Measurements from ENCODE around the gene COMMD10. TPM values are rescaled to one million over a fixed set of nuclear protein-coding genes. Genes with fewer than 3 reads are reported as not detected.

COMMD10 gene
- total and polyA plus RNA-seq, 12 donors = 16.8 to 42.8 (median 35.4) TPM

DNA sequence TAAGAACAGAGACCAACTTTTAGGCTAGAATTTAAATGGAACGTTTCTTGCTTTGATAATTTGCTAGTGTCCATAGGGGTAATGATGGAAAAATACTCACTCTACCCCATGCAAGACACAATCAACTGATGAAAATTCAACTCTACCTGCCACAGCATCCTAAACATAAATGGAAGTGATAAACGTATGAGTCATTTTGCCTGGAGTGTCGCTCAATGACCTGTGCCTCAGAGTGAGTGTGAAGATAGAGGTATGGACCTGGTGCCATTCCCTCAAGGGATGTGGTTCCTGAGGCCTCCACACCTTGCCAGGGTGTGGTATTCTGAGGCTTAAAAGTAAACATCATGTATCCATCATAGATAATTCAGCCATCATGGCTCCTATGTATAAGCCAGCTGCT, 38.6 kb upstream of the COMMD10 start:
- Histone ChIP-seq H3K4me1 (no peaks in the 10 kb centered on the region), H3K9me3 (no peaks in the 10 kb centered on the region), H3K36me3 (no peaks in the 10 kb centered on the region), H3K27me3 (peaks cover 0 to 19% (median 0%) of the 10 kb centered on the region in 7 donors), H3K4me3 (no peak overlapping the region), H3K27ac (no peak overlapping the region)
- WGBS, 2 donors = 68 to 69% methylated on average over 3 of the region's 3 CpGs
- no peak for ATAC-seq
- intact Hi-C loops (cut with DNase I) = no loop called here
- TF ChIP-seq, protein P1, sequence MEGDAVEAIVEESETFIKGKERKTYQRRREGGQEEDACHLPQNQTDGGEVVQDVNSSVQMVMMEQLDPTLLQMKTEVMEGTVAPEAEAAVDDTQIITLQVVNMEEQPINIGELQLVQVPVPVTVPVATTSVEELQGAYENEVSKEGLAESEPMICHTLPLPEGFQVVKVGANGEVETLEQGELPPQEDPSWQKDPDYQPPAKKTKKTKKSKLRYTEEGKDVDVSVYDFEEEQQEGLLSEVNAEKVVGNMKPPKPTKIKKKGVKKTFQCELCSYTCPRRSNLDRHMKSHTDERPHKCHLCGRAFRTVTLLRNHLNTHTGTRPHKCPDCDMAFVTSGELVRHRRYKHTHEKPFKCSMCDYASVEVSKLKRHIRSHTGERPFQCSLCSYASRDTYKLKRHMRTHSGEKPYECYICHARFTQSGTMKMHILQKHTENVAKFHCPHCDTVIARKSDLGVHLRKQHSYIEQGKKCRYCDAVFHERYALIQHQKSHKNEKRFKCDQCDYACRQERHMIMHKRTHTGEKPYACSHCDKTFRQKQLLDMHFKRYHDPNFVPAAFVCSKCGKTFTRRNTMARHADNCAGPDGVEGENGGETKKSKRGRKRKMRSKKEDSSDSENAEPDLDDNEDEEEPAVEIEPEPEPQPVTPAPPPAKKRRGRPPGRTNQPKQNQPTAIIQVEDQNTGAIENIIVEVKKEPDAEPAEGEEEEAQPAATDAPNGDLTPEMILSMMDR (IDR thresholded peaks at IDR 0.05) = no peak
- no peak for DNase-seq

DNA sequence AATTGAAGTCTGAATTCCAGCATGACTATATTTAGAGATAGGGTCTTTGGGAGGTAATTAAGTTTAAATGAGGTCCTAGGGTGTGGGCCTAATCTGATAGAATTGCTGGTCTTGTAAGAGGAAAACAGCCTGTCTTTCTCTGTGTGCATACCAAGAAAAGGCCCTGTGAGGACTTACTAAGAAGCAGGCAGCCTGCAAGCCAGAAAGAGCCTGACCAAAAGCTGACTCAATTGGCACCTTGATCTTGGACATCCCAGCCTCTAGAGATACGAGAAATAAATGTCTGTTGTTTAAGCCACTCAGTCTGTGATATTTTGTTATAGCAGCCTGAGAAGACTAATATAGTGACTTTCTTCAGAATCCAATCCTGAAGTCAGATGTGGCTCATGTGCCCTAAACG, 38.0 kb upstream of the COMMD10 start:
- intact Hi-C loops (cut with DNase I) = no loop called here
- peaks cover 0 to 18% (median 0%) of the 10 kb centered on the region in 7 donors for H3K27me3 ChIP-seq
- WGBS, 2 donors = 84 to 92% methylated on average over 2 of the region's 2 CpGs
- DNase-seq = no peak
- TF ChIP-seq, protein P1 (IDR thresholded peaks at IDR 0.05) = no peak
- no peaks in the 10 kb centered on the region for H3K9me3 ChIP-seq
- no peak for ATAC-seq
- no peak overlapping the region for H3K27ac ChIP-seq
- H3K36me3 ChIP-seq = no peaks in the 10 kb centered on the region
- H3K4me1 ChIP-seq = no peaks in the 10 kb centered on the region
- H3K4me3 ChIP-seq = no peak overlapping the region

DNA sequence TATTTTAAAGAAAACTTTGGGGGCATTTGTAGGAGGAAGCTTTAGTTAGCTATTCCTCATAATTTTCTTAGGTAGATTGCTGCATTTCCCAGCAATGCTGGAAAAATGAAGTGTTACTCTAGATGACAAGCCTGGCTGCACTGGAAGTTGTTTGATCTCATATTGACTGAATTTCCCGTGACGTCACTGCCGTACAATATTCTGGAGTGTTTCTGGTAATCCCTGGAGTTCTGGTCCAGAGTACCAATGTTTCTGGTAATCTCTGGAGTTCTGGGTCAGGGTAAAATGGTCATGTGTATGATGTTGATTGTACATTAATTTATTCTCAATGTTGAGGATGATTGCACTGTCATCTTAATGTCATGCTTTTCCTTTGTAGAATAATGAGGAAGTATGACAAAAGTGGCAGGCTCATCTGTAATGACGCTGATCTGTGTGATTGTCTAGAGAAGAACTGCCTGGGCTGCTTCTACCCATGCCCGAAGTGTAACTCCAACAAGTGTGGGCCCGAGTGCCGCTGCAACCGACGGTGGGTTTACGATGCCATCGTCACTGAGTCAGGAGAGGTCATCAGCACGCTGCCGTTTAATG, 26.4 kb upstream of the COMMD10 start:
- Histone ChIP-seq H3K9me3 (no peaks in the 10 kb centered on the region), H3K27me3 (peaks cover 0 to 30% (median 9%) of the 10 kb centered on the region in 7 donors), H3K4me3 (no peak overlapping the region), H3K27ac (no peak overlapping the region), H3K36me3 (no peaks in the 10 kb centered on the region), H3K4me1 (no peaks in the 10 kb centered on the region)
- intact Hi-C loops (cut with DNase I) = no loop called here
- DNase-seq (no peak), ATAC-seq (no peak)
- 79 to 87% methylated on average over 13 of the region's 13 CpGs for WGBS, 2 donors
- TF ChIP-seq, protein P1 (IDR thresholded peaks at IDR 0.05) = no peak

DNA sequence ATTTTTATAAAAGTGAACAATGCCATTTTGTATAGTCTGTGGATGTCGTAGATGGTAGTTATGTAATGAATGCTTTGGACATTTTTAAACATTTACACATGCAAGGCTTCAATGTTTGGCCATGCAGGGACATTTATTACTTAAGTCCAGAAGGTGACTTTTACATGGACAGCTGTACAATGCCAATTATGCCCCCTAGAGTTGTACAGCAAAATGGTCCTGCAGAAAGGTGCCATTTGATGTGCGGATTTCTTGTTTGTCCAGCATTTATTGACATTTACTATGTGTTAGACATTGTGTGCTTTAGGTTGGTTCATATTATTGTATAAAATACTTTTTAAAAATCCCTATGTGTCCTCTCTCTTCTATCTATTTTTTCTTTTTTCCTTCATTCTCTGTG, 22.5 kb upstream of the COMMD10 start:
- no peak overlapping the region for H3K27ac ChIP-seq
- intact Hi-C loops (cut with DNase I) = loop anchor here in 5 of 10 donors (10.0 kb wide), 4 partner anchors 168 to 758 kb away; partner anchors contain the start of genes AP3S1 (in 1 of the 5) and ATG12 (in 1 of the 5)
- TF ChIP-seq, protein P1 (IDR thresholded peaks at IDR 0.05) = no peak
- WGBS, 2 donors = 82 to 87% methylated on average over 2 of the region's 2 CpGs
- H3K9me3 ChIP-seq = no peaks in the 10 kb centered on the region
- peaks cover 0 to 39% (median 13%) of the 10 kb centered on the region in 7 donors for H3K27me3 ChIP-seq
- no peak overlapping the region for H3K4me3 ChIP-seq
- H3K4me1 ChIP-seq = no peaks in the 10 kb centered on the region
- no peaks in the 10 kb centered on the region for H3K36me3 ChIP-seq
- DNase-seq (no peak), ATAC-seq (no peak)
